MM.1S (cell line): ENCODE measurements around the gene CDH16.

ENCODE experiments used
- DNase-seq: peaks from one replicate; pipeline ENCODE4 v3.0.0-alpha.2; 2015
- H2AFZ ChIP-seq: fragments of 300-600 bp; sonication (generic); 2 replicates; pipeline ENCODE4 v1.6.0; 2016; ENCODE audit warnings: antibody characterized with exemption, low read length
- H3F3A ChIP-seq: fragments of 300-600 bp; sonication (generic); 2 replicates; pipeline ENCODE4 v1.6.1; 2016; ENCODE audit warnings: mild to moderate bottlenecking, antibody characterized with exemption, low read length, moderate library complexity, mixed read lengths; ENCODE audit not compliant: insufficient read depth
- H3K27ac ChIP-seq: fragments of 300-600 bp; sonication (generic); 2 replicates; pipeline ENCODE4 v1.5.1; 2016; ENCODE audit warnings: mild to moderate bottlenecking, low read length
- H3K27me3 ChIP-seq: fragments of 300-600 bp; sonication (generic); replicated peaks from 2 replicates; pipeline ENCODE4 v1.6.0; 2016; ENCODE audit warnings: low read length; ENCODE audit not compliant: insufficient read depth
- H3K36me3 ChIP-seq: fragments of 300-600 bp; sonication (generic); replicated peaks from 2 replicates; pipeline ENCODE4 v1.6.1; 2016; ENCODE audit warnings: mild to moderate bottlenecking, low read length, mixed read lengths; ENCODE audit not compliant: insufficient read depth
- H3K4me1 ChIP-seq: fragments of 300-600 bp; sonication (generic); 2 replicates; pipeline ENCODE4 v1.6.1; 2016; ENCODE audit warnings: low read length, mixed read lengths
- H3K4me2 ChIP-seq: fragments of 300-600 bp; sonication (generic); 2 replicates; pipeline ENCODE4 v1.6.0; 2016; ENCODE audit warnings: low read depth, low read length
- H3K4me3 ChIP-seq: fragments of 300-600 bp; sonication (generic); 2 replicates; pipeline ENCODE4 v1.5.1; 2016; ENCODE audit warnings: low read length, mixed read lengths
- H3K79me2 ChIP-seq: fragments of 300-600 bp; sonication (generic); 2 replicates; pipeline ENCODE4 v1.6.1; 2016; ENCODE audit warnings: mixed run types, low read length, mixed read lengths
- H3K9ac ChIP-seq: fragments of 300-600 bp; sonication (generic); 2 replicates; pipeline ENCODE4 v1.6.1; 2016; ENCODE audit warnings: low read length, mixed read lengths
- H3K9me2 ChIP-seq: fragments of 300-600 bp; sonication (generic); replicated peaks from 2 replicates; pipeline ENCODE4 v1.6.1; 2016; ENCODE audit warnings: mild to moderate bottlenecking, low read length, mixed read lengths; ENCODE audit not compliant: insufficient read depth
- H3K9me3 ChIP-seq: fragments of 300-600 bp; sonication (generic); replicated peaks from 2 replicates; pipeline ENCODE4 v1.6.1; 2016; ENCODE audit warnings: mild to moderate bottlenecking, low read length, mixed read lengths; ENCODE audit not compliant: insufficient read depth
- H4K20me1 ChIP-seq: fragments of 300-600 bp; sonication (generic); 2 replicates; pipeline ENCODE4 v1.6.1; 2016; ENCODE audit warnings: mild to moderate bottlenecking, low read length, moderate library complexity, mixed read lengths; ENCODE audit not compliant: insufficient read depth
- CTCF ChIP-seq: fragments of 300-600 bp; sonication (generic); IDR thresholded peaks from 2 replicates; pipeline ENCODE4 v1.5.1; 2016; ENCODE audit warnings: antibody characterized with exemption, low read length, mixed read lengths
- EZH2 ChIP-seq: fragments of 300-600 bp; sonication (generic); optimal IDR thresholded peaks from 2 replicates; pipeline ENCODE3; 2017; ENCODE audit warnings: low read depth, mild to moderate bottlenecking, antibody characterized with exemption, low read length, mixed read lengths
- EZH2phosphoT487 ChIP-seq: fragments of 300-600 bp; sonication (generic); IDR thresholded peaks from 2 replicates; pipeline ENCODE4 v1.6.1; 2018; ENCODE audit warnings: antibody characterized with exemption, low read length

The CDH16 gene, protein sequence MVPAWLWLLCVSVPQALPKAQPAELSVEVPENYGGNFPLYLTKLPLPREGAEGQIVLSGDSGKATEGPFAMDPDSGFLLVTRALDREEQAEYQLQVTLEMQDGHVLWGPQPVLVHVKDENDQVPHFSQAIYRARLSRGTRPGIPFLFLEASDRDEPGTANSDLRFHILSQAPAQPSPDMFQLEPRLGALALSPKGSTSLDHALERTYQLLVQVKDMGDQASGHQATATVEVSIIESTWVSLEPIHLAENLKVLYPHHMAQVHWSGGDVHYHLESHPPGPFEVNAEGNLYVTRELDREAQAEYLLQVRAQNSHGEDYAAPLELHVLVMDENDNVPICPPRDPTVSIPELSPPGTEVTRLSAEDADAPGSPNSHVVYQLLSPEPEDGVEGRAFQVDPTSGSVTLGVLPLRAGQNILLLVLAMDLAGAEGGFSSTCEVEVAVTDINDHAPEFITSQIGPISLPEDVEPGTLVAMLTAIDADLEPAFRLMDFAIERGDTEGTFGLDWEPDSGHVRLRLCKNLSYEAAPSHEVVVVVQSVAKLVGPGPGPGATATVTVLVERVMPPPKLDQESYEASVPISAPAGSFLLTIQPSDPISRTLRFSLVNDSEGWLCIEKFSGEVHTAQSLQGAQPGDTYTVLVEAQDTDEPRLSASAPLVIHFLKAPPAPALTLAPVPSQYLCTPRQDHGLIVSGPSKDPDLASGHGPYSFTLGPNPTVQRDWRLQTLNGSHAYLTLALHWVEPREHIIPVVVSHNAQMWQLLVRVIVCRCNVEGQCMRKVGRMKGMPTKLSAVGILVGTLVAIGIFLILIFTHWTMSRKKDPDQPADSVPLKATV

DNA sequence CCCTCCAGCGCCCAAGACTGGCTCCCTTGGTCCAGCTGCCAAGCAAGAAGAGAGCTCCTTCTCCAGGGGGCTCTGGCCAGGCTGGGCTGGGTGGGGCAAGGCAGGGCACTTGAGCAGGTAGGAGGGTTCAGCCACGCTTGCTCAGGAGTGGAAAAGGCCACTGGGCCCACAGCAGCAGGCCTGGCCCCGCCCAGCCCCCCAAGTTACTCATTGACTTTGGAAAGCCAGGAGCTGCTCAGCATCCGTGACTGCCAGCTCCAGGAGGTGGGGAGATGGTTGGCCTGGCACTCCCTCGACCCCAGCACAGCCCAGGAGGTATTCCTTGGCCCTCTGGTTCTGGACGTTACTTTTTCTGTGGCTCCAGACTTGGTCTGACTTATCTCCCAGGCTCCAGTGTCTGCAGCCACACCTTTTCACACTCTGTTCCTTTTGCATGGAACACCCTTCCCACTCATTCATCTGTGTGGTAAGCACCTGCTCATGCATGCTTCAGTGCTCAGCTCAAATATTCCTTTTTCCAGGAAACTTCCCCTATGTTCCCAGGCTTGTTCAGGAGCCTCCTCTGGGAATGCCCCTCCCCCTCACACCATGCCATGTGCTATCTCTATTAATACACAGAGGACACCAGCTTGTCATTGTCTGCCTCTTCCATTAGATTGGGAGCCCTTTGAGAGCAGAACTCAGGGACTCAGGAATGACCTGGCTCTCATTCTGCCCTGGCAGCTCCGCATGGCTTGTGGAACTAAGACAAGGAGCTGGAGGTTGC is at the start of gene CDH16:
CDH16 (minus strand) TSS at position 83 of the 766 bp plus-strand sequence. CDS start 820 bp downstream, outside the sequence.
- Histone ChIP-seq H3K4me3 (no peak within 1 kb of the TSS), H2AFZ (no peak within 1 kb of the TSS), H3K9me3 (no peaks in the 10 kb centered on the region), H3K9ac (no peak within 1 kb of the TSS), H3K9me2 (no peaks in the 10 kb centered on the region), H4K20me1 (no peaks in the 10 kb centered on the region), H3K27me3 (peaks cover 85% of the 10 kb centered on the region), H3K36me3 (no peaks in the 10 kb centered on the region), H3K4me1 (no peaks in the 10 kb centered on the region), H3K27ac (no peak within 1 kb of the TSS), H3K79me2 (no peaks in the 10 kb centered on the region), H3F3A (no peaks in the 10 kb centered on the region), H3K4me2 (no peak within 1 kb of the TSS)
- no peak for TF ChIP-seq CTCF
- no peak for TF ChIP-seq EZH2phosphoT487
- TF ChIP-seq EZH2, result no peak
- DNase-seq, result no peak

GRCh38 chr16:66964049-66964448 is 45.4 kb upstream of the CDH16 start:
- no peaks in the 10 kb centered on the region for H3F3A ChIP-seq
- H3K9ac ChIP-seq, result no peak overlapping the region
- H3K36me3 ChIP-seq, result no peaks in the 10 kb centered on the region
- H3K9me2 ChIP-seq, result no peaks in the 10 kb centered on the region
- H4K20me1 ChIP-seq, result no peaks in the 10 kb centered on the region
- H3K27me3 ChIP-seq, result peaks cover 17% of the 10 kb centered on the region
- H3K79me2 ChIP-seq, result no peaks in the 10 kb centered on the region
- H3K4me2 ChIP-seq, result no peak overlapping the region
- TF ChIP-seq EZH2, result no peak
- no peak for TF ChIP-seq CTCF
- no peak for TF ChIP-seq EZH2phosphoT487
- no peak overlapping the region for H3K27ac ChIP-seq
- no peak for DNase-seq
- no peak overlapping the region for H2AFZ ChIP-seq
- no peaks in the 10 kb centered on the region for H3K4me1 ChIP-seq
- H3K9me3 ChIP-seq, result no peaks in the 10 kb centered on the region
- H3K4me3 ChIP-seq, result no peak overlapping the region

GRCh38 chr16:66961914-66962313 is 43.2 kb upstream of the CDH16 start:
- H3K9ac ChIP-seq, result no peak overlapping the region
- peaks cover 15% of the 10 kb centered on the region for H3K27me3 ChIP-seq
- H3K79me2 ChIP-seq, result no peaks in the 10 kb centered on the region
- H3K36me3 ChIP-seq, result no peaks in the 10 kb centered on the region
- no peaks in the 10 kb centered on the region for H3F3A ChIP-seq
- H3K9me2 ChIP-seq, result no peaks in the 10 kb centered on the region
- H3K4me3 ChIP-seq, result no peak overlapping the region
- no peak for TF ChIP-seq CTCF
- no peak for TF ChIP-seq EZH2
- TF ChIP-seq EZH2phosphoT487, result no peak
- no peaks in the 10 kb centered on the region for H3K4me1 ChIP-seq
- no peaks in the 10 kb centered on the region for H4K20me1 ChIP-seq
- H3K27ac ChIP-seq, result no peak overlapping the region
- H2AFZ ChIP-seq, result no peak overlapping the region
- no peaks in the 10 kb centered on the region for H3K9me3 ChIP-seq
- DNase-seq, result no peak
- no peak overlapping the region for H3K4me2 ChIP-seq
